PFSK-1 (cell line): ENCODE data around the gene NOC4L.

Experiments used
- POLR2AphosphoS5 ChIP-seq: IDR thresholded peaks from 2 replicates; pipeline ENCODE4 v1.6.1; 2012; ENCODE audit warnings: low read depth, mild to moderate bottlenecking, control low read depth, low read length, moderate library complexity
- REST ChIP-seq, 2 experiments: IDR thresholded peaks; 2 replicates each; pipeline versions ENCODE4 v1.6.1 to v1.8.0; 2011 to 2012; ENCODE audit warnings: low read depth in 2 of 2, low read length in 2 of 2, control low read depth in 1 of 2, inconsistent platforms in 1 of 2, mild to moderate bottlenecking in 1 of 2, moderate library complexity in 1 of 2; ENCODE audit not compliant: insufficient read depth in 1 of 2
- SIN3A ChIP-seq: IDR thresholded peaks from 2 replicates; pipeline ENCODE4 v1.6.1; 2012; ENCODE audit warnings: mild to moderate bottlenecking, low read length, moderate library complexity, borderline replicate concordance; ENCODE audit not compliant: insufficient read depth
- TAF1 ChIP-seq: IDR thresholded peaks from 2 replicates; pipeline ENCODE4 v1.6.1; 2012; ENCODE audit warnings: low read length, control low read depth, borderline replicate concordance; ENCODE audit not compliant: insufficient read depth

- TF ChIP-seq REST (IDR thresholded peaks at IDR 0.05; ENCODE audit: insufficient read depth in 1 of 2, low read depth in 2 of 2, low read length in 2 of 2) (no peak), POLR2AphosphoS5 (no peak), TAF1 (no peak), SIN3A (no peak)
These were observed 29.6 kb upstream of the NOC4L start for GRCh38 chr12:132114667-132115066.
